ENCODE results near the gene HOXC10.

Gene HOXC10

GRCh38 chr12:53949631-53950436, 35.1 kb upstream of the HOXC10 start:
- in situ Hi-C loops (cut with MboI; ENCODE audit: low sequenced_read_pairs) = loop anchor here (10.0 kb wide), 1 partner anchor 155 kb away; no protein-coding TSS in a partner anchor

GRCh38 chr12:53950437-53950773, 34.5 kb upstream of the HOXC10 start:
- in situ Hi-C loops (cut with MboI; ENCODE audit: low sequenced_read_pairs) = no loop called here

DNA sequence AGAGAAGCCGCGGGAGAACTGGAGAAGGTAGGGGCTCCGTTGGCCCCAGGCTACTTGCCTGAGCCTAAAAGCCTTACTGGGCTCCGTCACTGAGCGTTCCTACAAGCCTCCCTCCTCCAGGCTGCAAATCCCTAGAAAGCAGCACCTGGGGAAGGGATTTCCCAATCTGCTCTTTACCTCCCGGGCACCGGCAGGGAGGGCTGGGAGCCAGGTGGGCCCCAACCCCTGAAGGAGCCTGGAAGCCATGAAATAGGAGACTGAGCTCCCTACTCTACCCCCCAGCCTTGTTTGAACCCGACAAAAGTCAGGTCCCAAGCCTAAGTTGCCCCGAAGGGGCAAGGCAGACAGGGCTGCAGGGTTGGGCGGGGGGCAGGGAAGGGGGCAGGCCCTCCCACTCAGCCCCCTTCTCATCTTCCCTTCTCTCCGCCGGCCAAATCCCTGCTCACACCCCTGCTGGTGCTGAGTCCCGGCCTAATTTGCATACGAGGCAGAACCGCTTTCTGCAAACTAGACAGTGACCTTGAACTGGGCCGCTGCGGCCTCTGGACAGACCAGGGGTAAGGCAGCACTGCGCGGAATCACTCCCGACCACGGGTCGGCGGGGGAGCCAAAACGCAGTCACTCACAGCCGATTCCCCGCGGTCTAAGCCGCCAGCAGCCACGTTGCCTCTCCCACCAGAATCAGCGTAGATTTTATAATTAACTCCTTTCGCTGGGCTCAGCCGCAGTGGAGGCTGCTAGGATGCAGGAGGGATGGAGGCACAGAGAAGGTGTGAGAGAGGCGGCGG, 34.0 kb upstream of the HOXC10 start:
- in situ Hi-C loops (cut with MboI; ENCODE audit: low sequenced_read_pairs) = no loop called here

DNA sequence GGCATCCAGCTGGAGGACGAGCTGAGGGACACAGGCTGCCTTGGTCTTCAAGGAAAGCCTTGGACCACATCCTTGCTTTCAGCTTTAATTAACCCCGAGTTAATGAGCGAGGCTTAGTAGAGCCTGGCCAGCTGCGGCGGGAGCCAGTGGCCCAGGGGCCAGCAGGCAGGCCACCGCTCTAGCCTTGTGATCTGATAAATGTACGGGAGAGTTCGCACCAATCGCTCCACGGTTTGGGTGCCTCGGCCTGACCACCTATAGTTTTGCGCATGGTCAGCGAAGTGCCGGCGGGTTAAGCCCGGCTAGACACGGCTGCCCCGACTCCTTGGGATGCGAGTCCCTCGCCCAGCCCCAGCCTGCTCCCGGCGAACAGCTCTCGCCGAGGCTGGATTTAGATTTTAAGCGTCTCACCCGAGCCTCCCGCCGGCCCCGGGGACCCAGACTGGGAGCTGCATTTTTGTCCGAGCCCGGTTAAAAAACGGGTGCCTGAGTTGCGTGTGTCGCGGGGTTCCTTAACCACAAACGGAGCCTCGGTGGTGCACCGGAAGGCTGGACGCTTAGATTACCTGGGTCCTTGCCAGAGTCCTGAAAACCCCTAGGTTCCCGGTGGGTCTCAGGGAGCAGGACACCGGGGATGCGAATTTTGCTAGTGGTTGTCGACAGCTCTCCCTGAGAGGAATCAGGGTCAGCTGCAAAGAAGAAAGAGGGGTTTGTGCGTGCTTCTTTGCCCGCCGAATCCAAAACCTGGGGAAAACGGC, 33.2 kb upstream of the HOXC10 start:
- in situ Hi-C loops (cut with MboI; ENCODE audit: low sequenced_read_pairs) = no loop called here

DNA sequence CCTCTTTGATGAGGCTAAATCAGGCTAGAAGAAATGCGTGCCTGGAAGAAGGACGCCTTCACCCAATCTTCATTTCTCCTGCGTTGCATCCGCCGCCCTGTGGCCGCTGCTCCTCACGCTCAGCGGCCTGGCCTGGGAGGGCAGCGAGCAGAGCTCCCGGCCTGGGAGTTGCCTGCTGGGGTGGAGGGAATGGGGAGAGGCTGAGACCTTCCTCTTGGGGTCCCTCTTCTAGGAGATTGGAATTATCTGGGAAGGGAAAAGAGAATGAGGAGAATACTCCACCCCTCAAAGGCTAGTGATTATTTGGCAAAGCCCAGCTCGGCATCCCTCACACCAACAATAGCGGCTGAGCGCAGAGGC, 32.6 kb upstream of the HOXC10 start:
- in situ Hi-C loops (cut with MboI; ENCODE audit: low sequenced_read_pairs) = no loop called here

GRCh38 chr12:53952871-53953734, 31.8 kb upstream of the HOXC10 start:
- in situ Hi-C loops (cut with MboI; ENCODE audit: low sequenced_read_pairs) = no loop called here

DNA sequence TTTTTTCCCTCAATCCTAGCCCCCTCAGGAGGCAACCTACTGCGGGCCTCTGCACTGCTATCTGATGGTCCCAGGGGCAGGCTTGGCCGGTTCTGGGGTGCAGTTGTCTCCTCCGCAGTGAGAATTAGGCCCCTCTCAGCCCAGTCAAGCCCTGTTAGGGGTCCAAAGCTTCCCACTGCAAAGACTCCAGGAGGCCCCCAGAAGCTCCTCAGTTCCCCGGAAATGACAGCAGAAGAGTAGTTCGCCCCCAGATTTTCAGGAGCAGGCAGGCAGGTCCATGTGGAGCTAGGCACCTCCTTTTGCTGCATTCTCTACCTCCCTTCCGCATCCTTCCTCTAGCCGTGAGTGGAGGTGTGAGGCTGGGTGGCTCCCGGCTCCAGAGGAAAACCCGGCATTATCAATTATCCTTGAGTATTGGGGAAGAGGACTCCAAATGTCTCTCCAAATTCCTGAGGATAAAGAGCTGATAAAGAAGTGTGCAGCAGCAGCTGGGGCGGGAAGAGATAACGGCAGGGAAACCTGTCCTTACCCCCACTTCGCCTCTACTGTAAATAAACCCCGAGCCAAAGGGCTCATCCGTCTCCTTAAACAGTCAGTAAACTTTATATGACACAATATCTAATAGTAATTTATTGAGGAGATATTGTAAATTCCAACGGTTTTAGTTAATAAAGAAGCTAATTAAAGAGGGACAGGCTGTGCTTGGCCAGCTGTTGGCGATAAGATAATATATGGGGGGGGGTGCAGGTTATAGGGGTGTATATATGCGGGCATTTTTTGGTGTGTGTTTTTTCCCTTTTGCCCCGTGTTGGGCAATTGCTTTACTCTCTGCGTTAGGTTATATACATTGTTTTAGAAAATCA, 30.9 kb upstream of the HOXC10 start:
- in situ Hi-C loops (cut with MboI; ENCODE audit: low sequenced_read_pairs) = no loop called here

DNA sequence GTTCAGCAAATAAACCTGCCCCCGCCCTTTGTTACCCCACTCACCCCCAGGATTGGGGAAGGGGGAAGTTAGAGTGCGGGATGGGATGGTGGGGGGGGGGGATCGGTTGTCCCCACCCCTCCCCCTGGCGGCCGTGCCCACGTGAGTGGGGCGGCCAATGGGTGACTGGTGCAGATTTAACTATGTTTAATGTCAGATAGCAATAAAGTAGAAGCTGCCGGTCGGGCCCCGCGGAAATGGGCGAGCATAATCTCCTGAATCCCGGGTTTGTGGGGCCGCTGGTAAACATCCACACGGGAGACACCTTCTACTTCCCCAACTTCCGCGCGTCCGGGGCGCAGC, 30.3 kb upstream of the HOXC10 start, which contains the start of gene HOXC12:
Gene HOXC12, plus strand, starts transcription at position 210 of the 342 bp plus-strand sequence. Its CDS starts 27 bp downstream, at position 237.
- in situ Hi-C loops (cut with MboI; ENCODE audit: low sequenced_read_pairs) = no loop called here

GRCh38 chr12:53955036-53955775, 29.7 kb upstream of the HOXC10 start:
- in situ Hi-C loops (cut with MboI; ENCODE audit: low sequenced_read_pairs) = no loop called here

DNA sequence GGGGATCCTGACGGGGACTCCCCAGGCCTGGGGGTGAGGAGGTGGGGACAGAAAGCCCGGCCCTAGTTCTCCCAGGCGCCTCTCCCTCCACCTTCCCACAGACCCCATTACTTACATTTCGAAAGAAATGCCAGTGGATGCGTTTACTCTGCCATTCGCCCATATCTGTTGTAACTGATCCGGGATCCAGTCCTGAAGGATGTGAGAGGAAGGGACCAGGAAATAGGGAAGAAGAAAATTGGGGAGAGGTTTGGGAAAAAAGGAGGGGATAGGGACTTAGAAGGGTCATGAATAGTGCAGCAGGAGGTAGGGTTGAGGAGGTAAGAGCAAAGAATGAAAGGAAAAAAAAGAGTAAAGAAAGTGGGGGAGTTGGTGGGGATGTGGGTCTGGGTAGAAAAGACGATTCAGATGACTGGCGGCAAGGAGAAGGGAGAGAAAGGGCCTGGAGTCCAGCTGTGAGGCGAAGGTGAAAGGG, 29.1 kb upstream of the HOXC10 start:
- in situ Hi-C loops (cut with MboI; ENCODE audit: low sequenced_read_pairs) = no loop called here

DNA sequence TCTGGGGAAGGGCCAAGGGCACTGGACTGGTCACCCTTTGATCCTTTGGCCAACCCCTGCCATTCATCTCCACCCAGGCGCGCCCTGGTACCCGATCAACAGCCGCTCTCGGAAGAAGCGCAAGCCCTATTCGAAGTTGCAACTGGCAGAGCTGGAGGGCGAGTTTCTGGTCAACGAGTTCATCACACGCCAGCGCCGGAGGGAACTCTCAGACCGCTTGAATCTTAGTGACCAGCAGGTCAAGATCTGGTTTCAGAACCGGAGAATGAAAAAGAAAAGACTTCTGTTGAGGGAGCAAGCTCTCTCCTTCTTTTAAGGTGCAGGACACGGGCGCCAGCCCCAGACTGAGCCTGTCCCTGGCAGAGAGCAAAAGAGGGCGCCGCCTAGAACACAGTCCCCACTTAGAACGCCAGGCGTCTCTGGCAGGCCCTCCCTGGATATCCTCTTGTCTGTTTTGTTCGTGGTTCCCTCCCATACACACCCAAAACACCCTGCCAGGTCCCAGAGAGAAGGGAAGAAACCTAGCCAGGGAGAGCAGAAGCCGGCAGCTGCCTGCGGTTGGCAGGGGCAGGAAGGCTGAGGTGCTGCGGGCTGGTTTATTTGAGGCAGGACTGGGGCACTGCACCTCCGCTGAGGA, 28.6 kb upstream of the HOXC10 start:
- in situ Hi-C loops (cut with MboI; ENCODE audit: low sequenced_read_pairs) = no loop called here

GRCh38 chr12:53956914-53957536, 27.9 kb upstream of the HOXC10 start:
- in situ Hi-C loops (cut with MboI; ENCODE audit: low sequenced_read_pairs) = no loop called here

DNA sequence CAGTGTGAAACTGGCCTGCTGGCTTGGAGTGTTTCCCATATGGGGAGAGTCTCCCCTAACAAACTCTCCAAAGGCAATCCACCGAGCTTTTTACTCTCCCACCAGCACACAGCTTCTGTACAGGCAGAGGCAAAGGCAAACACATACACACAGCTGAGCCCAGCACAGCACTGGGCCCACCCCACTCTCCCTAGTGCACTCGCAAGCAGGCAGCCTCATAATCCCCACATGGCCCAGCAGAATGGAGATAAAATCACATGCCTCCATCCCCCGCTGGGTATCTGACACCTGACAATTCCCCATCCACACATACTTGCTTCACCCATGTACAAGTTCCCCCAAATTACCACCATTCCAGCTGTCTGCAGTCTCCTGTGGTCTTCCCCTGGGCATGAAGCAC, 26.8 kb upstream of the HOXC10 start:
- in situ Hi-C loops (cut with MboI; ENCODE audit: low sequenced_read_pairs) = no loop called here

DNA sequence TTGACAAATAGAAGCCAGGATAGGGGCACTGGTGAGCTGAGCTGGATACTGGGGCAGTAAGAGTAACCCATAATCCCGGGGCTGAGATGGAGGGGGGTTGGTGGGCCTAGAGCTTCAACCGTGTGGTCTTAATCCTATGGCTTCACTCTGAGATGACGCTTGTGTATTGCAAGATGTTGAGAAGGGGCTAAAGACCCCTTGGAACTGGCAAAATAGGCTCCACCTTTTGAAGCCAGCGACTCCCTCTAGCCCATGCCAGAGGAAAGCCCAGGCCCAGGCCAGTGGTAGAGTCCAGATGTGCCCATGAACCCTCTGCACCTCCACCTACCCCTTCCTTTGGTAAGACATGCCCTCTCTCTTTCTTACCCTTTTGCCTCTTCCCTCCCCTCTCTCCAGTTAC, 25.6 kb upstream of the HOXC10 start:
- in situ Hi-C loops (cut with MboI; ENCODE audit: low sequenced_read_pairs) = no loop called here

GRCh38 chr12:53960187-53961024, 24.5 kb upstream of the HOXC10 start:
- in situ Hi-C loops (cut with MboI; ENCODE audit: low sequenced_read_pairs) = no loop called here

- in situ Hi-C loops (cut with MboI; ENCODE audit: low sequenced_read_pairs) = no loop called here
These were observed 23.8 kb upstream of the HOXC10 start for GRCh38 chr12:53961025-53961761.
